Neural cell (in vitro differentiated cells): ENCODE data around the gene ZNF277. TPM values are rescaled to one million over a fixed set of nuclear protein-coding genes. Genes with fewer than 3 reads are reported as not detected.

Experiments
- H2AFZ ChIP-seq: fragments of 200-600, 300-800 bp; sonication (generic), shearing (Covaris generic); 2 replicates; pipeline ENCODE4 v1.6.0; 2014; ENCODE audit warnings: low read depth, mild to moderate bottlenecking, antibody characterized with exemption, low read length, moderate library complexity
- H3F3A ChIP-seq: fragments of 200-600 bp; shearing (Covaris generic); 2 replicates; pipeline ENCODE4 v1.6.1; 2016; ENCODE audit warnings: mild to moderate bottlenecking, moderate library complexity, mixed read lengths, antibody characterized with exemption, low read length; ENCODE audit not compliant: insufficient read depth, poor library complexity, severe bottlenecking
- H3K27ac ChIP-seq: fragments of 200-600, 300-800 bp; sonication (generic), shearing (Covaris generic); 2 replicates; pipeline ENCODE4 v1.5.1; 2014; ENCODE audit warnings: mild to moderate bottlenecking, low read length, moderate library complexity
- H3K27me3 ChIP-seq: fragments of 300-800, 200-600 bp; sonication (generic), shearing (Covaris generic); 2 replicates; pipeline ENCODE4 v1.6.0; 2014; ENCODE audit warnings: mild to moderate bottlenecking, low read depth, low read length, moderate library complexity; ENCODE audit not compliant: insufficient read depth
- H3K36me3 ChIP-seq: fragments of 300-800, 200-600 bp; sonication (generic), shearing (Covaris generic); 2 replicates; pipeline ENCODE4 v1.5.1; 2014; ENCODE audit warnings: mild to moderate bottlenecking, antibody characterized with exemption, low read length, moderate library complexity; ENCODE audit not compliant: insufficient read depth
- H3K4me2 ChIP-seq: fragments of 300-800, 200-600 bp; sonication (generic), shearing (Covaris generic); 2 replicates; pipeline ENCODE4 v1.6.0; 2014; ENCODE audit warnings: mild to moderate bottlenecking, low read length
- H3K4me3 ChIP-seq: fragments of 300-800, 200-600 bp; sonication (generic), shearing (Covaris generic); 2 replicates; pipeline ENCODE4 v1.5.1; 2014; ENCODE audit warnings: mild to moderate bottlenecking, low read length, moderate library complexity
- H3K79me2 ChIP-seq: fragments of 200-600 bp; shearing (Covaris generic); replicated peaks from 2 replicates; pipeline ENCODE4 v1.6.0; 2014; ENCODE audit warnings: mild to moderate bottlenecking, low read length, moderate library complexity; ENCODE audit not compliant: insufficient read depth
- H3K9ac ChIP-seq: fragments of 300-800, 200-600 bp; sonication (generic), shearing (Covaris generic); 2 replicates; pipeline ENCODE4 v1.6.1; 2016; ENCODE audit warnings: mild to moderate bottlenecking, low read length, mixed read lengths
- H3K9me2 ChIP-seq: fragments of 200-600 bp; shearing (Covaris generic); 2 replicates; pipeline ENCODE4 v1.6.1; 2016; ENCODE audit warnings: mild to moderate bottlenecking, low read length, mixed read lengths; ENCODE audit not compliant: insufficient read depth
- H3K9me3 ChIP-seq: fragments of 200-600, 300-800 bp; sonication (generic), shearing (Covaris generic); 2 replicates; pipeline ENCODE4 v1.6.1; 2016; ENCODE audit warnings: mild to moderate bottlenecking, mixed run types, low read length, moderate library complexity, mixed read lengths
- H4K20me1 ChIP-seq: fragments of 200-600 bp; shearing (Covaris generic); 2 replicates; pipeline ENCODE4 v1.6.1; 2016; ENCODE audit warnings: mild to moderate bottlenecking, mixed run types; ENCODE audit not compliant: insufficient read depth
- EP300 ChIP-seq: fragments of 450-650 bp; conservative IDR thresholded peaks from 2 replicates; pipeline ENCODE4 v1.6.1; 2014; ENCODE audit warnings: antibody characterized with exemption, mild to moderate bottlenecking, moderate library complexity; ENCODE audit not compliant: poor library complexity, severe bottlenecking
- EZH2 ChIP-seq: fragments of 200-600, 300-800 bp; shearing (Covaris generic), sonication (generic); IDR thresholded peaks from 2 replicates; pipeline ENCODE4 v1.6.1; 2014; ENCODE audit warnings: antibody characterized with exemption, low read length, borderline replicate concordance, mild to moderate bottlenecking; ENCODE audit not compliant: insufficient read depth, poor library complexity, severe bottlenecking
- MXI1 ChIP-seq: fragments of 450-650 bp; conservative IDR thresholded peaks from 2 replicates; pipeline ENCODE4 v1.6.1; 2014; ENCODE audit warnings: antibody characterized with exemption, mild to moderate bottlenecking; ENCODE audit not compliant: poor library complexity, severe bottlenecking
- POLR2AphosphoS5 ChIP-seq: IDR thresholded peaks from 2 replicates; pipeline ENCODE4 v1.6.1; 2012
- RAD21 ChIP-seq: fragments of 450-650 bp; conservative IDR thresholded peaks from 2 replicates; pipeline ENCODE4 v1.6.1; 2014; ENCODE audit warnings: antibody characterized with exemption, mild to moderate bottlenecking, moderate library complexity
- SMC3 ChIP-seq: fragments of 450-650 bp; conservative IDR thresholded peaks from 2 replicates; pipeline ENCODE4 v1.6.1; 2014; ENCODE audit warnings: antibody characterized with exemption, mild to moderate bottlenecking, moderate library complexity; ENCODE audit not compliant: poor library complexity
- TAF1 ChIP-seq: IDR thresholded peaks from 2 replicates; pipeline ENCODE4 v1.6.1; 2012; ENCODE audit warnings: low read depth
- polyA plus RNA-seq: library from polyadenylated mRNA; depleted of rRNA; stranded (reverse); fragments of >200 nt; gene quantifications from 2 replicates; pipeline ENCODE4 v1.2.3, GENCODE V29; 2014
- TF ChIP-seq, protein P1 (sequence below): fragments of 450-650 bp; IDR thresholded peaks from 2 replicates; pipeline ENCODE4 v1.5.1; 2014; ENCODE audit warnings: antibody characterized with exemption, mild to moderate bottlenecking, moderate library complexity; ENCODE audit not compliant: poor library complexity, severe bottlenecking
- TF ChIP-seq, protein P2 (sequence below): IDR thresholded peaks from 2 replicates; pipeline ENCODE4 v1.6.1; 2012; ENCODE audit warnings: borderline replicate concordance

ZNF277 gene
- polyA plus RNA-seq, 1 donor from 2014 or later: 30.0 TPM

DNA sequence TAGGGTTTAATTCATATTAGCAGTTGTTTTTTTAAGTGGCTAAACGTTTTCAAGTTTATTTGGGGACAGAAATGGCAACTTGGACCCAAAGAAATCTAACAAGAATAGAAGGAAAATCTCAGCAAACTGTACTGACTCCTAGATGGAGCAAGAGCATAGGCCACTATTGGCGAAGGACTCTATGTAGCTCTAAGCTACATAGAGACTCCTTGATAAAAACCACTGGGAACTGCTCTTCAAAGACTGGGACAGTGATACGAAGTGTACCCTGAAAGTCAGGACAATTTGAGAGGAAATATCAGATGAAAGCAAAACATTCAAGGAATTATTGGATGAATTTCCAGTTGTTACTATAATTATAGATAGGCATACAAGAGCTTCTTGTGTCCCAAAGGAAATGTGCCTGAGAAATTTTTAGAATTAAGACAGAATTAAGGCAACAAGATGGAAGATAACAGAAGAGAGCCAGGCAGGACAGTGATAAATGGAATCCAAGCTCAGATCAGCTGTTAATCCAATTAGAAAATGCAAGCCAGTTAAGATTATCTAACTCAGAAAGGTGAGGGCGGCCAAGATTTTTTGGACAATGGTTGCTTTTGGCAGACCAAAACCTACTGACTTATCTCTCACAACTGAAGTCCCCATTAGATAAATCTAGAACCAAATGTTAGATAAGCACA lies 140.0 kb downstream of the ZNF277 start:
- Histone ChIP-seq H3K79me2 (no peaks in the 10 kb centered on the region), H3K4me2 (no peak overlapping the region), H3K27ac (no peak overlapping the region), H2AFZ (no peak overlapping the region), H3K9me2 (no peaks in the 10 kb centered on the region), H3K27me3 (no peaks in the 10 kb centered on the region), H3K4me3 (no peak overlapping the region), H4K20me1 (no peaks in the 10 kb centered on the region), H3F3A (no peaks in the 10 kb centered on the region), H3K36me3 (no peaks in the 10 kb centered on the region), H3K9ac (no peak overlapping the region), H3K9me3 (no peaks in the 10 kb centered on the region)
- TF ChIP-seq SMC3 (no peak), EP300 (no peak), TAF1 (no peak), EZH2 (no peak), RAD21 (no peak)
- TF ChIP-seq, protein P1, sequence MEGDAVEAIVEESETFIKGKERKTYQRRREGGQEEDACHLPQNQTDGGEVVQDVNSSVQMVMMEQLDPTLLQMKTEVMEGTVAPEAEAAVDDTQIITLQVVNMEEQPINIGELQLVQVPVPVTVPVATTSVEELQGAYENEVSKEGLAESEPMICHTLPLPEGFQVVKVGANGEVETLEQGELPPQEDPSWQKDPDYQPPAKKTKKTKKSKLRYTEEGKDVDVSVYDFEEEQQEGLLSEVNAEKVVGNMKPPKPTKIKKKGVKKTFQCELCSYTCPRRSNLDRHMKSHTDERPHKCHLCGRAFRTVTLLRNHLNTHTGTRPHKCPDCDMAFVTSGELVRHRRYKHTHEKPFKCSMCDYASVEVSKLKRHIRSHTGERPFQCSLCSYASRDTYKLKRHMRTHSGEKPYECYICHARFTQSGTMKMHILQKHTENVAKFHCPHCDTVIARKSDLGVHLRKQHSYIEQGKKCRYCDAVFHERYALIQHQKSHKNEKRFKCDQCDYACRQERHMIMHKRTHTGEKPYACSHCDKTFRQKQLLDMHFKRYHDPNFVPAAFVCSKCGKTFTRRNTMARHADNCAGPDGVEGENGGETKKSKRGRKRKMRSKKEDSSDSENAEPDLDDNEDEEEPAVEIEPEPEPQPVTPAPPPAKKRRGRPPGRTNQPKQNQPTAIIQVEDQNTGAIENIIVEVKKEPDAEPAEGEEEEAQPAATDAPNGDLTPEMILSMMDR: no peak

DNA sequence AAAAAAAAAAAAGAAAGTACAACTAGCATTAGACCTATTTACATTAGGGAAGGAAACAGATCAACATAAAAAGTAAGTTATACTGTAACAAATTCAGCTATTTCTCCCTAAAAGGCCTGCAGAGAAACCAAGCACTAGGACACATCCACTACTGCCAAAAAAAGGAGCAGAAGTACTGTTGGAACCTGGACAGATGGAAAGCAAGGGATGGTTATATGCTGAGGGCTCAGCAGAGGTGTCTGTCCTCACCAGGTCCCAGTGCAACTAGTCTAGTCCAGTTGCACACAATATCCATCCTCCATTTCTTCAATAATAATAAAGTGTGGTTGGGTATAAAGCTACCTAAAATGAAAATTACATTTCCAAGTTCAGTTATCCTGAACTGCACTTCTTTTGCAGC lies 140.6 kb downstream of the ZNF277 start:
- Histone ChIP-seq H3K4me2 (no peak overlapping the region), H3K9ac (no peak overlapping the region), H3K27ac (no peak overlapping the region), H3F3A (no peaks in the 10 kb centered on the region), H3K27me3 (no peaks in the 10 kb centered on the region), H3K4me3 (no peak overlapping the region), H2AFZ (no peak overlapping the region), H3K79me2 (no peaks in the 10 kb centered on the region), H3K9me3 (no peaks in the 10 kb centered on the region), H3K9me2 (no peaks in the 10 kb centered on the region), H3K36me3 (no peaks in the 10 kb centered on the region), H4K20me1 (no peaks in the 10 kb centered on the region)
- TF ChIP-seq SMC3 (no peak), RAD21 (no peak), EZH2 (no peak), TAF1 (no peak), EP300 (no peak), MXI1 (no peak), POLR2AphosphoS5 (no peak)
- TF ChIP-seq, protein P2, sequence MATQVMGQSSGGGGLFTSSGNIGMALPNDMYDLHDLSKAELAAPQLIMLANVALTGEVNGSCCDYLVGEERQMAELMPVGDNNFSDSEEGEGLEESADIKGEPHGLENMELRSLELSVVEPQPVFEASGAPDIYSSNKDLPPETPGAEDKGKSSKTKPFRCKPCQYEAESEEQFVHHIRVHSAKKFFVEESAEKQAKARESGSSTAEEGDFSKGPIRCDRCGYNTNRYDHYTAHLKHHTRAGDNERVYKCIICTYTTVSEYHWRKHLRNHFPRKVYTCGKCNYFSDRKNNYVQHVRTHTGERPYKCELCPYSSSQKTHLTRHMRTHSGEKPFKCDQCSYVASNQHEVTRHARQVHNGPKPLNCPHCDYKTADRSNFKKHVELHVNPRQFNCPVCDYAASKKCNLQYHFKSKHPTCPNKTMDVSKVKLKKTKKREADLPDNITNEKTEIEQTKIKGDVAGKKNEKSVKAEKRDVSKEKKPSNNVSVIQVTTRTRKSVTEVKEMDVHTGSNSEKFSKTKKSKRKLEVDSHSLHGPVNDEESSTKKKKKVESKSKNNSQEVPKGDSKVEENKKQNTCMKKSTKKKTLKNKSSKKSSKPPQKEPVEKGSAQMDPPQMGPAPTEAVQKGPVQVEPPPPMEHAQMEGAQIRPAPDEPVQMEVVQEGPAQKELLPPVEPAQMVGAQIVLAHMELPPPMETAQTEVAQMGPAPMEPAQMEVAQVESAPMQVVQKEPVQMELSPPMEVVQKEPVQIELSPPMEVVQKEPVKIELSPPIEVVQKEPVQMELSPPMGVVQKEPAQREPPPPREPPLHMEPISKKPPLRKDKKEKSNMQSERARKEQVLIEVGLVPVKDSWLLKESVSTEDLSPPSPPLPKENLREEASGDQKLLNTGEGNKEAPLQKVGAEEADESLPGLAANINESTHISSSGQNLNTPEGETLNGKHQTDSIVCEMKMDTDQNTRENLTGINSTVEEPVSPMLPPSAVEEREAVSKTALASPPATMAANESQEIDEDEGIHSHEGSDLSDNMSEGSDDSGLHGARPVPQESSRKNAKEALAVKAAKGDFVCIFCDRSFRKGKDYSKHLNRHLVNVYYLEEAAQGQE: no peak
- TF ChIP-seq, protein P1: no peak
